ENCODE results near the gene ARHGAP45. TPM values are rescaled to one million over a fixed set of nuclear protein-coding genes. Genes with fewer than 3 reads are reported as not detected.

Gene ARHGAP45
- total RNA-seq, 1 donor from 2014 or later = 0.57 TPM

DNA sequence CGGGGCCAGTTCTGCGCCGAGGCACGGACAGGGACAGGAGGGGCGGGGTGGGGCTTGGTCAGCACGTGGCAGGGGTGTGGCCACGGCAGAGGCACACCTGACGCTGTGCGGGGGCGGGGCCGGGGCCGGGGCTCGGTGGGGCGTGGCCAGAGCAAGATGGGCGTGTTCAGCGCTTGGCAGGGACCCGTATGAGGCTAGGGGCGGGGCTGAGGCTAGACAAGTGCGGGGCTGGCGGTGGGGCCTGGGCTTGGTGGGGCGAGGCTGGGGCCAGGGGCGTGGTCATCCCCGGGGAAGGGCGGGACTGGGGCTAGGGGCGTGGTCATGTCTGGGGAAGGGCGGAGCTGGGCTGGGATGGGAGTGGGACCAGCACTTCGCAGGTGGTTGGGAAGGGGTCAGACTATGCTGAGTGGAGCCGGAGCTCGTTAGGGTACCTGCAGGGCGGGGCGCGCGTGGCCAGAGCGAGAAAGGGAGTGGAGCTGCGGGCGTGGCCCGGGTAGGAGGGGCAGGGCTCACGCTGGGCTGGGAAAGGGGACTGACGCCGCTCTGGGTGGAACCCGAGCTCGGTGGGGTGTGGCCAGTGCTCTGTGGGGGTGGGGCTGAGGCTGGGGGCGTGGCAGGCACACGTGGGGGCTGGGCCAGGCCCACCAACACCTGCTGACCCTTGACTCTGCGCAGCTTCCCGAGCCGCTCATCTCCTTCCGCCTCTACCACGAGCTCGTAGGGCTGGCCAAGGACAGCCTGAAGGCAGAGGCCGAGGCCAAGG is 15.4 kb downstream of the ARHGAP45 start:
- Mint-ChIP-seq H3K27me3 (ENCODE audit: low read depth) (no peaks in the 10 kb centered on the region), H3K27ac (ENCODE audit: unreplicated experiment) (peak overlapping the region; percentile 22), H3K4me3 (ENCODE audit: unreplicated experiment) (peak overlapping the region; percentile 71), H3K4me1 (ENCODE audit: low read depth) (peaks cover 5% of the 10 kb centered on the region), H3K36me3 (ENCODE audit: low read depth) (no peaks in the 10 kb centered on the region), H3K9me3 (ENCODE audit: low read depth) (no peaks in the 10 kb centered on the region)
- TF ChIP-seq, protein P1, sequence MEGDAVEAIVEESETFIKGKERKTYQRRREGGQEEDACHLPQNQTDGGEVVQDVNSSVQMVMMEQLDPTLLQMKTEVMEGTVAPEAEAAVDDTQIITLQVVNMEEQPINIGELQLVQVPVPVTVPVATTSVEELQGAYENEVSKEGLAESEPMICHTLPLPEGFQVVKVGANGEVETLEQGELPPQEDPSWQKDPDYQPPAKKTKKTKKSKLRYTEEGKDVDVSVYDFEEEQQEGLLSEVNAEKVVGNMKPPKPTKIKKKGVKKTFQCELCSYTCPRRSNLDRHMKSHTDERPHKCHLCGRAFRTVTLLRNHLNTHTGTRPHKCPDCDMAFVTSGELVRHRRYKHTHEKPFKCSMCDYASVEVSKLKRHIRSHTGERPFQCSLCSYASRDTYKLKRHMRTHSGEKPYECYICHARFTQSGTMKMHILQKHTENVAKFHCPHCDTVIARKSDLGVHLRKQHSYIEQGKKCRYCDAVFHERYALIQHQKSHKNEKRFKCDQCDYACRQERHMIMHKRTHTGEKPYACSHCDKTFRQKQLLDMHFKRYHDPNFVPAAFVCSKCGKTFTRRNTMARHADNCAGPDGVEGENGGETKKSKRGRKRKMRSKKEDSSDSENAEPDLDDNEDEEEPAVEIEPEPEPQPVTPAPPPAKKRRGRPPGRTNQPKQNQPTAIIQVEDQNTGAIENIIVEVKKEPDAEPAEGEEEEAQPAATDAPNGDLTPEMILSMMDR (IDR thresholded peaks at IDR 0.05) = no peak
- DNase-seq (ENCODE audit: low spot score) = peak; percentile 84

DNA sequence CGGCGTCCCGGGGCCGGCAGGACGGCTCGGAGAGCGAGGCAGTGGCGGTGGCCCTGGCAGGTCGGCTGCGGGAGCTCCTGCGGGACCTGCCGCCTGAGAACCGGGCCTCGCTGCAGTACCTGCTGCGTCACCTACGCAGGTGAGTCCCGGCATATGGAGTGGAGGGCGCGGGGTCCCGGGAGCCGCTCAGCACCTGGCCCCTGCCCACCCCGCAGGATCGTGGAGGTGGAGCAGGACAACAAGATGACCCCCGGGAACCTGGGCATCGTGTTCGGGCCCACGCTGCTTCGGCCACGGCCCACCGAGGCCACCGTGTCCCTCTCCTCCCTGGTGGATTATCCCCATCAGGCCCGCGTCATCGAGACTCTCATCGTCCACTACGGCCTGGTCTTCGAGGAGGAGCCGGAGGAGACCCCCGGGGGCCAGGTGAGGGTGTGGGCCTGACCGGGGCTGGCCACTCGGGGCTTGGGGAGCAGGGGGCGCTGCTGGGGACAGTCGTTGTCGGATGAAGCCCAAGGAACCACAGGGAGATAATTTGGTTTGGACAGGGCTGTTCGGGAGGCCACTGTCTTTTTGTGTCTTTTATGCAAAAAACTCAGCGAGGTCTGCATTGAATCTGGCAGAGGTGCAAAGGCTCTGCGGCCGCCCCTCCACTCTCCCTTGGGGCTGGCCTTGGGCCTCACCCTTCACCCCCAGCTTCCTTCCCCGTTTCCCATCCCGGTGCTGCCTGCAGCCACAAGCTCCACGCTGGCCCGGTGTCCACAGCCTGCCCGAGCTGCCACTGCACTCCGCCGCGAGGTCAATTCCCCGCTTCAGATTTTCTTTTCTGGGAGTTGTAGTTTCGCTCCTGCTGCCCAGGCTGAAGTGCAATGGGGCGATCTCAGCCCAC is 16.2 kb downstream of the ARHGAP45 start:
- TF ChIP-seq, protein P1 (IDR thresholded peaks at IDR 0.05) = no peak
- DNase-seq (ENCODE audit: low spot score) = no peak
- H3K36me3 Mint-ChIP-seq (ENCODE audit: low read depth) = peaks cover 5% of the 10 kb centered on the region
- H3K4me1 Mint-ChIP-seq (ENCODE audit: low read depth) = peaks cover 5% of the 10 kb centered on the region
- no peaks in the 10 kb centered on the region for H3K9me3 Mint-ChIP-seq (ENCODE audit: low read depth)
- no peak overlapping the region for H3K4me3 Mint-ChIP-seq (ENCODE audit: unreplicated experiment)
- no peaks in the 10 kb centered on the region for H3K27me3 Mint-ChIP-seq (ENCODE audit: low read depth)
- no peak overlapping the region for H3K27ac Mint-ChIP-seq (ENCODE audit: unreplicated experiment)

DNA sequence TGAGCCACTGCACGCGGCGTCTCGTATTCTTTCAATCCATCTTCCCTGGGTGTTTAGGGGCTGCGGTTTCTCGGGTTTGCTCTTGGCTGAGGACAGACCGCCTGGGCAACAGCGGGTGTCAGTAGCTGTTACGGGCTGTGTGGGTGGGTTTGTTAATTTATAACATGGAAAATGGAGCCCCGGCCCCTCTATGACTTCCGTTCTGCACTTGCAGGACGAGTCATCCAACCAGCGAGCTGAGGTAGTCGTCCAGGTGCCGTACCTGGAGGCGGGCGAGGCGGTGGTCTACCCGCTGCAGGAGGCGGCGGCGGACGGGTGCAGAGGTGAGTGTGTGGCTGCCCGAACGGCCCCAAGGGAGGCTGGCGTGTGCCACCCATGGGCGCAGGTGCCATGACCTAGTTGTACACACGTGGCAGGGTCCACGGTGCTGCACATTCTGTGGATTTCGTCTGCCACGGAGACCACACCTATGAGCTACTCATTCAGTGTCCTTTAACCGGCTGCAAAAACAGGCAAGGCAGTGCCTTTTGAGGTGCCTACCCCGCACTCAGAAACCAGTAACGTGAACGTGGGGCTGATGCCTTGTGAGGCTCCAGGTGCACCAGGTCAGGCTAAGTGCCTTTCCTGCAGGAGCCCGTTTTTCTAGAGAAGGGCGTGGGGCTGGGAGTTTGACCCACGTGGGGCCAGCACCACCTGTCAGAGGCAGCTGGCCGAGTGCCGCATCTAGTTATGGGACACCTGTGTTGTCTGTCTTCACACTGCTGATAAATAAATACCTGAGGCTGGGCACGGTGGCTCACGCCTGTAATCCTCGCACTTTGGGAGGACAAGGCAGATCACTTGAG is 17.3 kb downstream of the ARHGAP45 start:
- H3K4me3 Mint-ChIP-seq (ENCODE audit: unreplicated experiment) = no peak overlapping the region
- H3K4me1 Mint-ChIP-seq (ENCODE audit: low read depth) = peaks cover 5% of the 10 kb centered on the region
- no peaks in the 10 kb centered on the region for H3K9me3 Mint-ChIP-seq (ENCODE audit: low read depth)
- H3K27me3 Mint-ChIP-seq (ENCODE audit: low read depth) = no peaks in the 10 kb centered on the region
- DNase-seq (ENCODE audit: low spot score) = no peak
- peaks cover 5% of the 10 kb centered on the region for H3K36me3 Mint-ChIP-seq (ENCODE audit: low read depth)
- H3K27ac Mint-ChIP-seq (ENCODE audit: unreplicated experiment) = no peak overlapping the region
- TF ChIP-seq, protein P1 (IDR thresholded peaks at IDR 0.05) = no peak

DNA sequence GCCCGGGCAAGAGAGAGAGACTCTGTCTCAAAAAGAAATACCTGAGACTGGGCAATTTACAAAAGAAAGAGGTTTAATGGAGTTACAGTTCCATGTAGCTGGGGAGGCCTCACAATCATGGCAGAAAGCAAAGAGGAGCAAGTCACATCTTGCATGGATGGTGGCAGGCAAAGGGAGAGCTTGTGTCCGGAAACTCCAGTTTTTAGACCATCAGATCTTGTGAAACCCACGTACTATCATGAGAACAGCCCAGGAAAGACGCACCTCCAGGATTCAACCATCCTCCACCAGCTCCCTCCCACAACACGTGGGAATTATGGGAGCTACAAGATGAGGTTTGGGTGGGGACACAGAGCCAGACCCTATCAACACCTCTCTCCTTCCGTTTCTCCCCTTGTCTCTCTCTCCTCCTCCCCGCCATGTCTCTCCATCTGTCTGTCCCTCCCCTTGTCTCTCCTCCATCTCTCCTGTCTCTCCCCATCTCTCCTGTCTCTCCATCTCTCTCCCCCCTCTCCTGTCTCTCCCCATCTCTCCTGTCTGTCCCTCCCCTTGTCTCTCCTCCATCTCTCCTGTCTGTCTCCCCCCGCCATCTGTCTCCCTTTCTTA is 18.2 kb downstream of the ARHGAP45 start:
- Mint-ChIP-seq H3K4me3 (ENCODE audit: unreplicated experiment) (no peak overlapping the region), H3K27ac (ENCODE audit: unreplicated experiment) (no peak overlapping the region), H3K4me1 (ENCODE audit: low read depth) (peaks cover 5% of the 10 kb centered on the region), H3K9me3 (ENCODE audit: low read depth) (no peaks in the 10 kb centered on the region), H3K27me3 (ENCODE audit: low read depth) (no peaks in the 10 kb centered on the region), H3K36me3 (ENCODE audit: low read depth) (peaks cover 5% of the 10 kb centered on the region)
- DNase-seq (ENCODE audit: low spot score) = no peak
- TF ChIP-seq, protein P1 (IDR thresholded peaks at IDR 0.05) = no peak

Measured in chondrocyte (in vitro differentiated cells).